H1 (cell line): ENCODE measurements around the gene TECR. TPM values are rescaled to one million over a fixed set of nuclear protein-coding genes. Genes with fewer than 3 reads are reported as not detected.

Experiments
- CTCF ChIA-PET: fragments of 300-600 bp; sonication (Branson Sonifier 250); formaldehyde crosslinking; loops from one replicate; lab custom pipeline; 2021; ENCODE audit not compliant: partially characterized antibody; lab: Charles Lee
- POLR2A ChIA-PET: fragments of 300-600 bp; sonication (Branson Sonifier 250); formaldehyde crosslinking; loops from one replicate; lab custom pipeline; 2021; ENCODE audit warnings: inconsistent platforms; ENCODE audit not compliant: partially characterized antibody; lab: Charles Lee
- DNase-seq, 2 experiments: peaks; one replicate each; pipeline versions ENCODE4 v3.0.0 to v3.0.0-alpha.2; 2010 to 2022; ENCODE audit warnings: low spot score in 2 of 2, low read depth in 1 of 2, mixed read lengths in 1 of 2
- FAIRE-seq: peaks from 2 replicates; lab custom pipeline; 2011; peaks lifted over from hg19 to GRCh38; lab: Jason Lieb, UNC
- H2AFZ ChIP-seq: 2 replicates; pipeline ENCODE4 v1.8.1; 2012; ENCODE audit warnings: low read length, inconsistent platforms
- H2AK5ac ChIP-seq: 2 replicates; pipeline ENCODE4 v1.6.1; 2013; ENCODE audit warnings: low read depth, low read length
- H2BK120ac ChIP-seq: replicated peaks from 2 replicates; pipeline ENCODE3; 2013; ENCODE audit warnings: low read depth, low read length, inconsistent platforms
- H2BK12ac ChIP-seq: 2 replicates; pipeline ENCODE4 v1.6.1; 2013; ENCODE audit warnings: low read depth, low read length
- H2BK15ac ChIP-seq: 2 replicates; pipeline ENCODE4 v1.6.1; 2013; ENCODE audit warnings: low read length
- H2BK20ac ChIP-seq: 2 replicates; pipeline ENCODE4 v1.6.1; 2013; ENCODE audit warnings: low read length
- H2BK5ac ChIP-seq: 2 replicates; pipeline ENCODE4 v1.6.1; 2013; ENCODE audit warnings: low read depth, low read length
- H3K14ac ChIP-seq: 2 replicates; pipeline ENCODE4 v1.6.1; 2013; ENCODE audit warnings: inconsistent platforms; ENCODE audit not compliant: insufficient read length
- H3K18ac ChIP-seq: 2 replicates; pipeline ENCODE4 v1.6.1; 2013; ENCODE audit warnings: low read length; ENCODE audit errors: extremely low read depth
- H3K23ac ChIP-seq: 2 replicates; pipeline ENCODE4 v1.6.1; 2013; ENCODE audit warnings: inconsistent platforms; ENCODE audit not compliant: insufficient read length
- H3K23me2 ChIP-seq: 2 replicates; pipeline ENCODE4 v1.6.1; 2013; ENCODE audit warnings: low read depth, low read length
- H3K27ac ChIP-seq: 2 replicates; pipeline ENCODE4 v1.6.1; 2011; ENCODE audit warnings: low read depth, low read length, inconsistent platforms
- H3K27me3 ChIP-seq, 4 experiments: replicated peaks in 1 of 4; 1 replicate in 1 of 4; 2 replicates in 3 of 4; pipeline versions ENCODE4 v1.6.1 to v1.8.1; 2011 to 2013; ENCODE audit warnings: low read length in 3 of 4, mild to moderate bottlenecking in 3 of 4, inconsistent platforms in 2 of 4, mixed read lengths in 2 of 4, moderate library complexity in 1 of 4; ENCODE audit not compliant: control insufficient read depth in 3 of 4, insufficient read depth in 3 of 4; ENCODE audit errors: extremely low read depth in 1 of 4
- H3K36me3 ChIP-seq, 4 experiments: 2 replicates each; pipeline versions ENCODE4 v1.6.1 to v1.8.1; 2011 to 2013; ENCODE audit warnings: mild to moderate bottlenecking in 4 of 4, low read length in 3 of 4, moderate library complexity in 2 of 4, control low read depth in 1 of 4, inconsistent platforms in 1 of 4; ENCODE audit not compliant: insufficient read depth in 4 of 4, control insufficient read depth in 2 of 4
- H3K4ac ChIP-seq: replicated peaks from 2 replicates; pipeline ENCODE3; 2013; ENCODE audit warnings: low read length, low read depth, mixed read lengths, inconsistent platforms; ENCODE audit not compliant: insufficient read length
- H3K4me1 ChIP-seq, 4 experiments: replicated peaks in 1 of 4; 1 replicate in 1 of 4; 2 replicates in 3 of 4; pipeline versions ENCODE4 v1.6.1 to v1.8.1; 2011 to 2013; ENCODE audit warnings: low read length in 3 of 4, inconsistent platforms in 2 of 4, mixed read lengths in 1 of 4; ENCODE audit not compliant: insufficient read depth in 4 of 4, control insufficient read depth in 3 of 4
- H3K4me2 ChIP-seq, 2 experiments: 2 replicates each; pipeline versions ENCODE4 v1.6.1 to v1.8.1; 2011 to 2013; ENCODE audit warnings: low read depth in 2 of 2, low read length in 2 of 2, control low read depth in 1 of 2, inconsistent platforms in 1 of 2, mild to moderate bottlenecking in 1 of 2; ENCODE audit not compliant: insufficient read depth in 1 of 2
- H3K4me3 ChIP-seq, 4 experiments: fragments of 200-600, 300-600 bp in 1 of 4; sonication (generic), shearing (Covaris generic), sonication (Bioruptor Twin) in 1 of 4; 2 replicates each; pipeline versions ENCODE4 v1.5.1 to v1.8.1; 2011 to 2016; ENCODE audit warnings: low read length in 4 of 4, low read depth in 3 of 4, control low read depth in 2 of 4, inconsistent platforms in 2 of 4, mild to moderate bottlenecking in 2 of 4, mixed read lengths in 1 of 4, moderate library complexity in 1 of 4; ENCODE audit not compliant: insufficient read depth in 2 of 4; ENCODE audit errors: extremely low read depth in 1 of 4
- H3K56ac ChIP-seq: replicated peaks from 2 replicates; pipeline ENCODE3; 2013; ENCODE audit warnings: low read depth, mild to moderate bottlenecking, mixed read lengths, low read length, inconsistent platforms; ENCODE audit not compliant: insufficient read length
- H3K79me1 ChIP-seq: 2 replicates; pipeline ENCODE4 v1.6.1; 2013; ENCODE audit warnings: low read depth, low read length, control low read depth
- H3K79me2 ChIP-seq, 2 experiments: 2 replicates each; pipeline versions ENCODE4 v1.6.1 to v1.8.1; 2012 to 2013; ENCODE audit warnings: low read length in 2 of 2, mild to moderate bottlenecking in 2 of 2, inconsistent platforms in 1 of 2; ENCODE audit not compliant: insufficient read depth in 2 of 2, control insufficient read depth in 1 of 2
- H3K9ac ChIP-seq, 4 experiments: replicated peaks in 1 of 4; 1 replicate in 1 of 4; 2 replicates in 3 of 4; pipeline versions ENCODE4 v1.6.1 to v1.8.1; 2011 to 2013; ENCODE audit warnings: low read depth in 3 of 4, low read length in 3 of 4, control low read depth in 2 of 4, mild to moderate bottlenecking in 2 of 4, moderate library complexity in 2 of 4, inconsistent platforms in 1 of 4; ENCODE audit errors: extremely low read depth in 1 of 4
- H3K9me3 ChIP-seq, 2 experiments: 2 replicates each; pipeline versions ENCODE4 v1.6.1 to v1.8.1; 2012 to 2013; ENCODE audit warnings: mild to moderate bottlenecking in 2 of 2, moderate library complexity in 2 of 2, control low read depth in 1 of 2, inconsistent platforms in 1 of 2, low read depth in 1 of 2, low read length in 1 of 2, mixed read lengths in 1 of 2; ENCODE audit not compliant: insufficient read depth in 2 of 2
- H4K20me1 ChIP-seq, 2 experiments: replicated peaks in 1 of 2; 2 replicates each; pipeline versions ENCODE3 to v1.8.1; 2011 to 2013; ENCODE audit warnings: inconsistent platforms in 2 of 2, low read length in 2 of 2, mild to moderate bottlenecking in 1 of 2; ENCODE audit not compliant: insufficient read depth in 2 of 2, control insufficient read depth in 1 of 2
- H4K5ac ChIP-seq: 2 replicates; pipeline ENCODE4 v1.6.1; 2013; ENCODE audit warnings: low read length, low read depth, mixed read lengths, inconsistent platforms; ENCODE audit not compliant: insufficient read length
- H4K8ac ChIP-seq: 2 replicates; pipeline ENCODE4 v1.8.0; 2013; ENCODE audit warnings: mild to moderate bottlenecking, moderate library complexity, low read length, inconsistent platforms; ENCODE audit not compliant: insufficient read depth; ENCODE audit errors: extremely low read depth
- H4K91ac ChIP-seq: replicated peaks from 2 replicates; pipeline ENCODE3; 2013; ENCODE audit warnings: low read length, mixed read lengths, inconsistent platforms; ENCODE audit not compliant: insufficient read length
- ASH2L ChIP-seq: fragments of 200-600, 300-600 bp; sonication (generic); IDR thresholded peaks from one replicate; pipeline ENCODE4 v1.7.1; 2017; ENCODE audit warnings: low read length
- CTBP2 ChIP-seq: IDR thresholded peaks from 2 replicates; pipeline ENCODE4 v1.7.0; 2011; ENCODE audit warnings: borderline replicate concordance, mild to moderate bottlenecking, moderate library complexity, mixed read lengths, low read length; ENCODE audit not compliant: insufficient read depth, insufficient read length
- GTF2F1 ChIP-seq: IDR thresholded peaks from 2 replicates; pipeline ENCODE4 v1.6.1; 2012; ENCODE audit warnings: low read depth, low read length, improper control_type of control experiment, borderline replicate concordance
- HDAC2 ChIP-seq, 2 experiments: fragments of 300-600 bp in 1 of 2; sonication (generic) in 1 of 2; IDR thresholded peaks; 2 replicates each; pipeline ENCODE4 v1.6.1; 2011 to 2012; ENCODE audit warnings: low read depth in 2 of 2, low read length in 2 of 2, mild to moderate bottlenecking in 2 of 2, moderate library complexity in 2 of 2, borderline replicate concordance in 1 of 2, inconsistent platforms in 1 of 2
- KDM1A ChIP-seq: fragments of 200-600, 300-600 bp; sonication (generic); IDR thresholded peaks from 2 replicates; pipeline ENCODE4 v1.7.1; 2016; ENCODE audit warnings: mild to moderate bottlenecking, low read length, borderline replicate concordance
- RFX5 ChIP-seq: IDR thresholded peaks from 2 replicates; pipeline ENCODE4 v1.6.1; 2011; ENCODE audit warnings: low read depth, low read length, improper control_type of control experiment, borderline replicate concordance
- SP2 ChIP-seq: IDR thresholded peaks from 2 replicates; pipeline ENCODE4 v1.6.1; 2012; ENCODE audit warnings: mild to moderate bottlenecking, low read length, inconsistent platforms
- TBP ChIP-seq: IDR thresholded peaks from 2 replicates; pipeline ENCODE4 v1.6.1; 2011; ENCODE audit warnings: low read depth, low read length, improper control_type of control experiment
- ZNF274 ChIP-seq: IDR thresholded peaks from 2 replicates; pipeline ENCODE4 v1.7.0; 2012; ENCODE audit warnings: low read length, borderline replicate concordance; ENCODE audit errors: extremely low read depth
- whole genome bisulfite sequencing, 2 experiments: shearing (Covaris generic) in 1 of 2; methylation state at CpG; one replicate each; pipeline versions ENCODE4 v1.1.6 to v1.1.7; 2013 to 2015; ENCODE audit warnings: low lambda C conversion rate in 2 of 2, mixed read lengths in 2 of 2, inconsistent platforms in 1 of 2, low coverage in 1 of 2, missing lambda C conversion rate in 1 of 2; ENCODE audit not compliant: insufficient replicate concordance in 2 of 2, insufficient coverage in 1 of 2, insufficient read length in 1 of 2; ENCODE audit errors: extremely low coverage in 1 of 2, missing lambda C conversion rate in 1 of 2; 5-methylcytosine and 5-hydroxymethylcytosine counted together
- polyA plus RNA-seq, 7 experiments: library from polyadenylated mRNA; depleted of rRNA in 3 of 7; stranded (reverse) in 5 of 7; unstranded in 2 of 7; fragments of >200 nt in 5 of 7; fragments of 200-250 nt in 2 of 7; gene quantifications; 1 replicate in 5 of 7; 2 replicates in 1 of 7; 4 replicates in 1 of 7; pipeline versions ENCODE4 v1.2.1 to v1.2.3, GENCODE V29; 2011 to 2013; ENCODE audit warnings: missing spikeins in 2 of 7, mixed read lengths in 2 of 7
- total RNA-seq: library from RNA; stranded (reverse); fragmentation: NEBNext Ultra II Directional; extraction: Animal tissue kit (Norgen Biotek cat#: 25700); gene quantifications from 2 replicates; pipeline ENCODE4 v1.2.1, GENCODE V29; 2021
- TF ChIP-seq, protein P1 (sequence below): IDR thresholded peaks from 2 replicates; pipeline ENCODE4 v1.6.1; 2011; ENCODE audit warnings: low read length, improper control_type of control experiment
- TF ChIP-seq, protein P2 (sequence below): IDR thresholded peaks from 2 replicates; pipeline ENCODE4 v1.6.1; 2011; ENCODE audit warnings: low read depth, mild to moderate bottlenecking, low read length; ENCODE audit not compliant: insufficient read depth

TECR gene
- total and polyA plus RNA-seq, 2 of the 8 experiments (the other 6 are each of a cell fraction or from before 2014, with no cell fraction given), result 172 to 405 TPM

DNA sequence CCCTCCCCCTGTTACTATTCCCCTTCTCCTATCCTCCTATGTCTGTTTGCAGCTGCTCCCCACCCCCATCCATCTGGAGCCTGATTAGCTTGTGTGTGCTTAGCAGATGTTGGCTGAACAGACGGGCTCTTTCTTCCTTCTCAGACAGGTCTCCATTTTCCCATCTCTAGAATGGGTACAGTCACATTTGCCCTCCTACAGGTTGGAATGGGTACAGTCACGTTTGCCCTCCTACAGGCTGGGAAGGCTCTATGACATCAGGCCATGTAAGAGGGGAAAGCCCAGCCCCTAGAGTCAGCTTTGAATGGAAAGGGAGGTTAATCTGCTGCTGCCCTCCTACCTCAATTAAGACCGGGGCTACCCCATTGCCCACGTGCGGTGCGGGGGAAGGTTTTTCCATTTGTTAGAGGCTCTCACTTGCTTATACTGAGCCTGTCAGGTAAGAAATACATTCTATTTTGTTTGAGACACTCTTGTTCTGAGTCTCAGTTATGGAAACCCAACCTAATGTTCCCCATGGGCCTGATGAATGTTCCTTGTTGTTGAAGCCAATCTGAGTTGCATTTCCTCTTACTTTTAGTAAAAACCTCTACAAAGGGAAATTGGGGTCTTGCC is 51.3 kb downstream of the TECR start:
- Histone ChIP-seq H3K23ac (no peak overlapping the region), H3K18ac (no peak overlapping the region), H2BK20ac (no peak overlapping the region), H3K14ac (no peak overlapping the region), H2AFZ (no peak overlapping the region), H4K20me1 (no peaks in the 10 kb centered on the region), H3K79me1 (no peaks in the 10 kb centered on the region), H3K27me3 (no peaks in the 10 kb centered on the region), H3K4me3 (no peak overlapping the region), H3K36me3 (no peaks in the 10 kb centered on the region), H4K8ac (no peak overlapping the region), H3K27ac (no peak overlapping the region), H2BK12ac (no peak overlapping the region), H3K56ac (no peak overlapping the region), H3K9me3 (no peaks in the 10 kb centered on the region; a peak in 1 of 4 replicates), H3K23me2 (no peaks in the 10 kb centered on the region), H4K91ac (no peak overlapping the region), H2BK5ac (no peak overlapping the region), H2BK120ac (no peak overlapping the region), H3K4ac (no peak overlapping the region), H3K79me2 (no peaks in the 10 kb centered on the region), H2BK15ac (no peak overlapping the region), H3K9ac (no peak overlapping the region), H4K5ac (no peak overlapping the region), H3K4me1 (no peaks in the 10 kb centered on the region), H3K4me2 (no peak overlapping the region), H2AK5ac (no peak overlapping the region)
- 73% methylated on average over 6 of the region's 6 CpGs; no CpG with 5 or more reads in 1 of the 2 experiments for WGBS, 2 experiments
- DNase-seq (no peak), FAIRE-seq (no peak)
- ChIA-PET CTCF (interaction anchor here (1.2 to 10.8 kb wide), 2 partner anchors 24 to 106 kb away, joined by 3 to 149 read pairs; partner anchors contain the start of gene ZNF333), POLR2A (no interaction called here)
- TF ChIP-seq, protein P1, sequence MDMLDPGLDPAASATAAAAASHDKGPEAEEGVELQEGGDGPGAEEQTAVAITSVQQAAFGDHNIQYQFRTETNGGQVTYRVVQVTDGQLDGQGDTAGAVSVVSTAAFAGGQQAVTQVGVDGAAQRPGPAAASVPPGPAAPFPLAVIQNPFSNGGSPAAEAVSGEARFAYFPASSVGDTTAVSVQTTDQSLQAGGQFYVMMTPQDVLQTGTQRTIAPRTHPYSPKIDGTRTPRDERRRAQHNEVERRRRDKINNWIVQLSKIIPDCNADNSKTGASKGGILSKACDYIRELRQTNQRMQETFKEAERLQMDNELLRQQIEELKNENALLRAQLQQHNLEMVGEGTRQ, result no peak
- TF ChIP-seq KDM1A, result peak; percentile 92
- TF ChIP-seq SP2, result no peak
- TF ChIP-seq CTBP2, result no peak
- TF ChIP-seq, protein P2, sequence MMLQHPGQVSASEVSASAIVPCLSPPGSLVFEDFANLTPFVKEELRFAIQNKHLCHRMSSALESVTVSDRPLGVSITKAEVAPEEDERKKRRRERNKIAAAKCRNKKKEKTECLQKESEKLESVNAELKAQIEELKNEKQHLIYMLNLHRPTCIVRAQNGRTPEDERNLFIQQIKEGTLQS, result no peak
- no peak for TF ChIP-seq ASH2L
- no peak for TF ChIP-seq RFX5
- TF ChIP-seq GTF2F1, result no peak
- no peak for TF ChIP-seq ZNF274
- no peak for TF ChIP-seq TBP
- peak in 1 of 2 experiments; percentile 33; a peak in 1 of 4 replicates for TF ChIP-seq HDAC2 (IDR thresholded peaks at IDR 0.05; ENCODE audit: borderline replicate concordance in 1 of 2, low read depth in 2 of 2, low read length in 2 of 2)
